Left forelimb (tissue), 1 donor: ENCODE results near the gene CDK11A.

Experiments used
- DNase-seq: peaks from one replicate; pipeline ENCODE4 v3.0.0-alpha.2; 2018; ENCODE audit warnings: low spot score

CDK11A gene

DNA sequence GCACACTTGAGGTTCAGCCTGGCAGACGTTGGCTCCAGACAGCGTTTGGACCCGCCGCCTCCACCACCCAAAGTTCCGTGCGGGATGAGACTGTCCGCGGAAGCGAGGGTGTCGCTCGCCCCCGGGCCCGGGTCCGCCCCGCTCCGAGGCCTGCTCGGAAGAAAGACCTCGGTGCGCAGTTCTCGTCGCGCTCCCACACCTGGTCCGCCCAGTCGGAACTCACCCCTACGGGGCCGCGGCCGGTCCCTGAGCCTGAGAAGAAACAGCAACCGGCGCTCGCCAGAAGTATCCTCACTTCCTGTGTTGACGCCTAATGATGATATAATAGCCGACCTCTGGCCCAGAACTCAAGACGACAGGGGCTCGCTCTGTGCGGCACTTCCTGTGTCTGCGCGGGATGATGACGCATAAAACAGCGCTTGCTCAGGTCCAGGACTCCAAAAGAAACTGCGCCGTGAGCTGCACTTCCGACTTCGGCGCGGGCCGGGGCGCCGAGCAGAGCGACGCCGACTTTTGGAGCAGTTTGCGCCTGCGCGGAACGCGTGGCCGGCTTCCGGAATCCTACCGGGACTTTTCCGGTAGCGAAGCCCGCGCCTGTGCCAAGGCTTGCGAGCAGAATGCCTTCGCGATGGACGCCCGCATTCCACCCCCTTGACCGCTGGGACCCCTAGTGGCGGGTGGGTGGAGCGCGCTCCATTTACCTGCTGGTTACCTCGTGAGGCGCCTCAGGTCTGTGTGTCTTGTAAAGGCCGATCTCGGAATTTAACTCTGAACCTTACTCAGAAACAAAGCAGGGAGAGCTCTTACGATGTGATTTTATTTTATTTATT lies at the start of gene CDK11A:
Gene CDK11A, minus strand, starts transcription at position 323 of the 830 bp plus-strand sequence. CDS start 1,539 bp downstream, outside the sequence.
- peak; percentile 99 for DNase-seq

DNA sequence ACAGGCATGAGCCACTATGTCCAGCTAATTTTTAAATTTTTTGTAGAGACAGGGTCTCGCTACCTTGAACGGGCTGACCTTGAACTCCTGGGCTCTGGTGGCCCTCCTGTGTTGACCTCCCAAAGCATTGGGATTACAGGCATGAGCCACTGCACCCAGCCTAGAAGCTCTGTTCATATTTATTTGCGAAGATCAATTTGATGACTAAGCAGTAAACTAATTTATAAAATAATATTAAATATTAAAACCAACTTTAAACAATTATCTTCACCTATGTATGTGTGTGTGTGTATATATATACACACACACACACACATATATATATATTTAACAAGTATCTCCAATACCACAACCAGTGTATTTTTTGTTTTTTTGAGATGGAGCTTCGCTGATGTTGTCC lies 49.7 kb upstream of the CDK11A start:
- no peak for DNase-seq

DNA sequence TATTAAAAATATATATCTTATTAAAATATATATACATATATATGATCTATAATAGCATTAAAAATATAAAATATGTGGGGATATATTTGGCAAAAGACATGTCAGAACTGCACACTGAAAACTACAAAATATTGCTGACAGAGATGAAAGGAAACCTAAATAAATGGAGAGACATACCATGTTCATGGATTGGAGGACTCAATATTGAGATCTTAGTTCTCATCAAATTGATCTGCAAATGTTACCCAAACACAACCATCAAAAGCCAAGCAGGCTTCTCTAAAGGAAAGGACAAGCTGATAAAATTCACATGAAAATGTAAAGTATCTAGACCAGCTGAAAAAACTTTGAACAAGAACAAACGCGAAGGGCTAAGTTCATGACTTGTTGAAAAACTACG lies 46.9 kb upstream of the CDK11A start:
- no peak for DNase-seq

GRCh38 chr1:1770102-1770501 lies 45.9 kb upstream of the CDK11A start:
- no peak for DNase-seq

GRCh38 chr1:1768249-1768992 lies 44.3 kb upstream of the CDK11A start:
- no peak for DNase-seq

DNA sequence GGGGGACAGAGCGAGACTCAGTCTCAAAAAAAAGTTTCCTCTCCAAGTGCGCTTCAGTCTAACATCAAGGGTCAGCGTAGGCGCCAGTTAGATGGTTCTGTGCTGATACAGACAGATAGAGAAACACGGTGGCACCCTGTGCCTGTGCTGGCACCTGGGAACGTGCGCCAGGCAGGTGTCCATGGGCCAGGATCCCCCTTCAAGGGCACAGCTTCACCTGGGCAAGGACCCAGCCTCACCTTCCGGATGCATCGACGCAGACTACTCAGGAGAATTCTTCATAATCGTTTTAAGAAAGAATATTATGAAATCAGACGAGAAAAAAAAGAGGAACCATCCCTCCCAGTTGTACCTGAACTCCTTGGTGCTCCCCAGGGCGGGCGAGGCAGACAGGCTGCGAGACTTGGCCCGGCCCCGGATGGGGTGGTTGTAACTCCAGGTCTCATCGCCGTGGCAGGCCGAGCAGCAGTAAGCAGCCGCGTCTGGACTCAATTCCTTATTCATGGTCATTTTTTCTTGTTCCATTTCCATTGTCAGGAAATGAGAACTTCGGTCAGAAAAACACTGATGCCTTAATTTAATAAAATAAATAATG lies 40.8 kb upstream of the CDK11A start:
- DNase-seq, result no peak

DNA sequence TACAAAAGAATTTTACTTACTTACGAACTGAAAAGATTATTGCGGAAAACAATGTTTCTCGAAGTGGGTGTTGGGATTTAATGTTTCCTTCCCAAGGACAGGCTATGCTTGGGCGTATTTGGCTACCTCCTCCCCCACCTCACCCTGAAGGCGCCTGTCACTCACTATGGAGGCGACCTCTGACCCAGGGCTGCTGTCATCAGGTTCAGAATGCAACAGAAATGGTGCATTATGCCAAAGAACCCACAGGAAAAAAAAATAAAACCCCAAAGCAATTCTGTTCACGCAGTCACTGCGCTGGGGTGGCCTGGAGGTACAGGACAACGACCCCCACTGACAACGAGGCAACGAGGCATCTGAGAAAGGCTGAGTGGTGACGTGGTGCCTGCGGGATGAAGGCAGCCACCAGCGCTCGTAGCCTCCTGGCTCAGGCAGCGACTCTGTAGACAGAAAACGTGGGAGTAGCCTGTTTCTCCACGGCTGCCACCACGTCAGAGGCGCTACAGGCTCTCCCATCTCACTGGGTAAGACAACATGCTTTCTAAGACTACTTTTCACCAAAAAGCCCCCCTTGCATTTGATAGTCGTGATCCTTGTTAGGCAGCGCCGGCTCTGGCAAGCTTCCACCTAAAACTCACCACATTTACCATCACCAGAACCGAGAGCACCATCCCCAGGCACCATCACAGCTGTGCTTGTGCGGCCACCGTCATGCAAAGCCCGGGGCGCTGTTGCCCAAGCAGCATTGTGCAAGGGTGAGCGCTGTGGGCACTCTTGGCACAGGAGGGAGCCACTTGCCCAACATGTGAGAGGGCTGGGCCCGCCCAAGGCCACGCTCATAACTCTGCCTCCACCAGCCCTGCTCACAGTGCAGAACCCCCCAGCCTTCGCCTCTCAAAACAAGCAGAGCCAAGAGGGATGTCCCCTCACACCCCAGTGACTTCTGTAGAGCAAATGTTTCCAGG lies 39.8 kb upstream of the CDK11A start:
- no peak for DNase-seq

GRCh38 chr1:1761504-1762376 lies 37.6 kb upstream of the CDK11A start:
- DNase-seq, result no peak

- no peak for DNase-seq
Observed at GRCh38 chr1:1760715-1761114, 36.6 kb upstream of the CDK11A start.

GRCh38 chr1:1760345-1760650 lies 36.1 kb upstream of the CDK11A start:
- no peak for DNase-seq

DNA sequence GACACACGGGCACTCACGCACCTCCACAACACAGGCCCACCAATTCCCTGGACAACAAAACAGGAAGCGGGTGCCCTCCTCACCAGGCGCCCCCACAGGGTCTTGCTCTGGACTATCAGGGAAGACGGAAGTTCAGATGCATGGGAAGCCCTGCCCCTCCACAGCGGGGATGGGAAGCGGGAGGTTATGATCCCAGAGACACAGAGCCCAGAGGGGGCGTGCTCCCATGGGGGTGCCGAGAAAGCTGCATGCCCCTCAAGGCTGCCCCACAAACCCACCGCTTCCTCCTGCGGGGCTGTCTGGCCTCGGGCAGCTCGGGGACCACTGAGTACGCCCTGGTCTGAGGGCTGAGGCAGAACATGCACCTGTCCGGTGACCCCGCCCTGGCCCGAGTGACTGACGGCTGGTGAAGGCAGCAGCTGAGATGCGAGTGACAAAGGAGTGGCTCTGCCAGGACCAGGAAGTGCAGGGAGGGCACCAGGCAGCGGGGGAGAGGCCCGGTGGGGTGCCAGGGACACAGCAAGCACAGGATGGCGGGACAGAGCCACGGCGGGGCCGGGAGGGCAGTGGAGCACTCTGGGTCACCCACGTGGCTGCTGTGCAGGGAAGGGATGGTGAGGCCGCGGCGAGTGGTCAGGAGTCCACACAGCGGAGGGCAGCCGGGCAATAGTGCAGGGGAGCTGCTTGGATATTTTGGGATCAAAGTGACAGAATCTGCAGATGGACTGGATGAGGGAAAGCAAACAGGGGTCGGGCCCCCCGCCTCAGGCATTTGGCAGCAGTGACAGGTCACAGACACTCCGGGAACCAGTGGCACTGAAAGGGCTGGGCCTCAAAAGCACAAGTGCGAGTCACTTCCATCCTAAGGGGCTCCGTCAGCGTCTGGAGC lies 35.5 kb upstream of the CDK11A start:
- no peak for DNase-seq

GRCh38 chr1:1758692-1759455 lies 34.7 kb upstream of the CDK11A start:
- DNase-seq, result no peak

DNA sequence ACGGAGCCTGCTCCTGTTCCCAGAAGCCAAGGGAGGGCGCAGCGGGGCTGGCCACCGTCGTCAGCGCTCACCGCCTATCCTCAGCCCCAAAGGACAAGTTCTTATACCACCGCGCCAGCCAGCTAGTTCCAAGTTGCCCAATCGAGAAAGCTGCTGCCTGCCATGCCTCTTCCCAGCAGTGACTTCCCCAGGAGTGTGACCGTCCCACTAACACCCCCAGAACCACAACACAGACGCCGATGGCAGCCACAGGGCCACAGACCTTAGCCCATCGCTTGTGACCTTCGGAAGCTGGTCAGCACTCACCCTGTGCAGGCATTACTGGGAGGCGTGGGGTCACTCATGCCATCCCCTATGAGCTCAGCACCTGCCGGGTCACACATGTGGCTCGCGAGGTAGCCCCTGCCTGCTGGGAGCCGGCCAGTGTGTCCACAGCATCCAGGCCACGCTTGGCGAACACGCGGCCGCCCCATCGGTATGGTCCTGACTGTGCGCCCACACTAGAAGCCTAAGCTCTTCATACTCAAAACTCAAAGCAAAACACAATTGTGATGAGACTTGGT lies 34.0 kb upstream of the CDK11A start:
- DNase-seq, result no peak

GRCh38 chr1:1757422-1758058 lies 33.4 kb upstream of the CDK11A start:
- DNase-seq, result no peak

GRCh38 chr1:1756661-1757421 lies 32.7 kb upstream of the CDK11A start:
- DNase-seq, result no peak

GRCh38 chr1:1755852-1756251 lies 31.7 kb upstream of the CDK11A start:
- no peak for DNase-seq

DNA sequence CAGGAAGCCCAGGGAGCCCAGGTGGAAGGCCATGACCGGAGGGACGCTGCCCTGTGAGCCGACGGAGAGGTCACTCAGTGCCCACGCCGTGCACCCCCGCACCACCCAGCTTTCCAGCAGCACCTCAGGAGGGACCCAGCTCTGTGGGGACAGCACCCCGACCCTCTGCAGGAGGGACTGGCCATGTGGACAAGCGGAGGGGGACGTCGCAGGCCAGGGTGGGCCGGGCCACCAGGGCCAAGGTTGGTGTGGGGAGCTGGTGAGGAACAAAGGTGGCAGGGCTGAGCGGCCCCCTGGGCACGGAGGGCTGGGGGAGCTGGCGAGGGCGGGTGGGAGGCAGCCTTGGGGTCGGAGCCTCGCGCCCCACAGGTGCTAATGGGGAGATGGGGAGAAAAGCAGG lies 31.3 kb upstream of the CDK11A start:
- DNase-seq, result no peak
